DMS114 treated with DMSO at 0.1 percent for 48 hours (cell line): ENCODE results near the gene DTX2.
"Not testable (repeated sequence)": the region's sequence is repeated elsewhere in the genome, so short reads cannot be mapped to it uniquely, and the experiment has no call there.

ENCODE experiments used
- DNase-seq: peaks from one replicate; lab custom pipeline; 2025; ENCODE audit not compliant: unreplicated experiment; lab: John Stamatoyannopoulos, UW

DTX2 gene

DNA sequence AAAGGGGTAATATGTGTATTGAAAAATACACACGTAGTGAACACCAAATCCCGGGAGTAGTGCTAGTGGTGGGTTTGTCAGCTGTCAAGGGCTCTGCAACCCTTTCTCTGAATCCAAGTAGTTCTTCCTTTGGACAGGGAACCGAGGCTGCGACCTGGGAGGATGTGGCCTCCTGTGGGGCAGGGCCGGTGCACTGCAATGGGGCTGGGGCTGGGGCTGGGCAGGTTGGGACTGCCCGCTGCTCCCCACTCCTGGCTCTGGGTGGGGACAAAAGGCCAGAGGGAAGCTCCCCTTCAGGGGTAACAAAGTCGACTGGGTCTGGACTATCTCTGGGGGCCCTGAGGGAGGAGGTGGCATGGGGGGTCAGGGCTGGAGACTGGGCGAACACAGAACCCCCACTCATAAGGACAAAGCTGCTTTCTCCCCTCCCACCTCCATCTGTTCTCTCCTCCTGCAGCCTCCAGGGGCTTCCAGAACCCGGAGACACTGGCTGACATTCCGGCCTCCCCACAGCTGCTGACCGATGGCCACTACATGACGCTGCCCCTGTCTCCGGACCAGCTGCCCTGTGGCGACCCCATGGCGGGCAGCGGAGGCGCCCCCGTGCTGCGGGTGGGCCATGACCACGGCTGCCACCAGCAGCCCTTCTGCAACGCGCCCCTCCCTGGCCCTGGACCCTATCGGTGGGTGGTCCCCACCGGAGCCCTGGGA is 49.8 kb downstream of the DTX2 start:
- not testable (repeated sequence) for DNase-seq

DNA sequence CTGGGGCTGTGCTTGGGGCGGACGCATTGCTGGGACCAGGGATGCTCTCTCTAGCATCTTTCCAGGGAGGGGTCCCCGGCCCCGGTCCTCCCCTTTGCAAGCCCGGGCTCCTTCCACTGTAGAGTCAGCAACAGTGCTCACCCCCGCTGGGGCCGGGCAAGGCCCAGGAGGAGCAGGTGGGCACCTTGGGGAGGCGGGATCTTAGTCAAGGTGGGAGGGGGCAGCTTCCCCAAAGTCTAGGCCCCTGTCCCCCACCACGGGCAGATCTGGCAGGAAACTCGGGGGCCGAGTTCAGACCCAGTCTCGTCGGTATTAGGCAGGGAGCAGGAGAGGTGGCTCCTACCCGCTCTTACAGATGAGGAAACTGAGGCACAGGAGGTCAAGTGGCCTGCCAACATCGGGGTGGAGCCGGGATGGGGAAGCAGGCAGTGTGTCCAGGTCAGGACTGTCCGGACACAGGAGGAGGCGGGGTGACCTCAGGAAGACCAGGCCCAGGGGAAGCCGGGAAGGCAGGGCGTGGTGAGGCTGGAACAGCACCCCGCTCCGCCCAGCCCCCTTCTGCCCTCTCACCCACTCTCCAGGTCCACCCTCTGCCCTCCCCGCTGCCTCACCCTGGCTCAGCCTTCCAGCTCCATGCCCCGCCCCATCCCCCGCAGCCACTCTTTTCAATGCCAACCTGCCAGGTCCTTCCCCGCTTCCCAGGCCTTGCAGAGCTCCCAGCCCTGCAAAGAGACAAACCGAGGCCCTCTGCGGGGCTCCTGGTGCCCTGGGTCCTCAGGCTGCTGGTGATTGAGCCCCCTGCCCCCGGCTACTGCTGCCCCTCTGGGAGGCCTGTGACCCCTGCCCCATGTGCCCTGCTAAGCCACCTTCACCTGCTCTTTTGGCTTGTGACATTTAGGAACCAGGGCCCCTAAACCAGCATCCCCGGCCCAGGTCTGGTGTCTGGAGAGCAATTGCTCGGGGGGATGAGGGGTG is 50.7 kb downstream of the DTX2 start:
- not testable (repeated sequence) for DNase-seq

DNA sequence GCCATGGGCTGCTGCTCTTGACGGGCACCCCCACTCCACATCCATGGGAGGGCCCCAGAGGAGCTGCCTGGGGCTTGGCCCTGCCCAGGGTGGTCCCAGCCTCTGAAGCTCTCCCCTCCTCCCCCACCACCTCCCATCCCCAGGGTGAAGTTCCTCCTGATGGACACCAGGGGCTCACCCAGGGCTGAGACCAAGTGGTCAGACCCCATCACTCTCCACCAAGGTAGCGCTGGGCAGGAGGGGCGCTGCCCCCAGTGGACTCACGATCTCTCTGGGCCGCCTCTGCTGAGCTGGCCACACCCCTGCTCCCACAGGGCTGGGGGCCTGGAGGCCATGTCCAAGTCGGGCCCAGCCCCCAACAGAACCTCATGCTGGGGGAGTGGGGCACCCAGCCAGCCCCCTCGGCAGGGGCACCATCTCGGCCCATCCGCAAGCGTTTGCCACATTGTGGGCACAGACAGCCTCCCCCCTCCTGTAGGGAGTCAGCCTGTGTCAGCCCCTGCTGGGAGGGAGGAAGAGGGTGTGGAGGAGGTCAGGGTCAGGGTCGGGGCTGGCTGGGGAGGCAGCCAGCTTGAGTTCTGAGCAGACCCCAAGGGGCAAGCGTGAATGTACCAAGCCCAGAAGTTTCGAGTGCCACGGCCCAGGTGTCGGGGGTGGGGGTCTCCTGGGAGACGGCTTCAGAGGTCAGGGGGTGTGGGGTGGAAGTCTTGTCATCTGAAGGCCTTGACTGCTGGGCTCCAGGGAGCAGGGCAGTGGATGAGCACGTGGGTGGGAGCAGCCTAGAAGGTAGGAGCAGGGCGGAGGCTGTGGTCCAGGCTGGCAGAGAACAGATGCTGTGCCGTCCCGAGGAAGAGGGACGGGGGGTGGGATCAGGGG is 51.7 kb downstream of the DTX2 start:
- no peak for DNase-seq

DNA sequence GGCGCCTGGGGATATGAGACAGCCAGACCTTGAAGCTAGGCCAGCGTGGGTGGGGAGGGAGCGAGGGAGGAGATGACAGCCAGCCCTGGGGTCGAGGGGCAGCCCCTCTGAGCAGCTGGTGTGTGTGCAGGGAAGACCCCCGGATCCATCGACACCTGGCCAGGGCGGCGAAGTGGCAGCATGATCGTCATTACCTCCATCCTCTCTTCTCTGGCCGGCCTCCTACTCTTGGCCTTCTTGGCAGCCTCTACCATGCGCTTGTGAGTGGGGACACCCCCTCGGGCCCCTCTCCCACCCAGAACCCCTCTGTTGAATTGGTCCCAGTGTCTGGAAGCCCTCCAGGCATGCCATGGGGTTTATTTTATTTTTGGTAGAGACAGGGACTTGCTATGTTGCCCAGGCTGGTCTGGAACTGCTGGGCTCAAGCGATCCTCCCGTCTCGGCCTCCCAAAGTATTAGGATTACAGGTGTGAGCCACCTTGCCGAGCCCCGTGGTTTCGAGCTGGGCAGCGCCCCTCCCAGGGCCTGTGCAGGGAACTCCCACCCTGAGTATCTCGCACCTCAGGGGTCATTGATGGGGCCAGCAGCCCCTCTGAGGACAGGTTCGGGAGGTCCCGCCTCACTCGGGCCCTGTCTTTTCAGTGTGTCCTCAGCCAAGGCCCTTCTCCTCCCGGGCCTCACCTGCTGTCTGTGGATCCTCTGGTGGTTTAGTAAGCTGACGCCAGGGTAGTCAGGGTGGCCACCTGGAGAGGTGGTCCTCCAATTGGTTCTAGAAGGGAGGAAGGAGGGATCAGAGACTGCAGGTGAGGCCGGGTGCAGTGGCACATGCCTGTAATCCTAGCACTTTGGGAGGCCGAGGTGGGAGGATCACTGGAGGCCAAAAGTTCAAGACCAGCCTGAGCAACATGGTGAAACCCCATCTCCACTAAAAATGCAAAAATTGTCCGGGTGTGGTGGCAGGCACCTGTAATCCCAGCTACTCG is 52.6 kb downstream of the DTX2 start:
- DNase-seq = no peak

DNA sequence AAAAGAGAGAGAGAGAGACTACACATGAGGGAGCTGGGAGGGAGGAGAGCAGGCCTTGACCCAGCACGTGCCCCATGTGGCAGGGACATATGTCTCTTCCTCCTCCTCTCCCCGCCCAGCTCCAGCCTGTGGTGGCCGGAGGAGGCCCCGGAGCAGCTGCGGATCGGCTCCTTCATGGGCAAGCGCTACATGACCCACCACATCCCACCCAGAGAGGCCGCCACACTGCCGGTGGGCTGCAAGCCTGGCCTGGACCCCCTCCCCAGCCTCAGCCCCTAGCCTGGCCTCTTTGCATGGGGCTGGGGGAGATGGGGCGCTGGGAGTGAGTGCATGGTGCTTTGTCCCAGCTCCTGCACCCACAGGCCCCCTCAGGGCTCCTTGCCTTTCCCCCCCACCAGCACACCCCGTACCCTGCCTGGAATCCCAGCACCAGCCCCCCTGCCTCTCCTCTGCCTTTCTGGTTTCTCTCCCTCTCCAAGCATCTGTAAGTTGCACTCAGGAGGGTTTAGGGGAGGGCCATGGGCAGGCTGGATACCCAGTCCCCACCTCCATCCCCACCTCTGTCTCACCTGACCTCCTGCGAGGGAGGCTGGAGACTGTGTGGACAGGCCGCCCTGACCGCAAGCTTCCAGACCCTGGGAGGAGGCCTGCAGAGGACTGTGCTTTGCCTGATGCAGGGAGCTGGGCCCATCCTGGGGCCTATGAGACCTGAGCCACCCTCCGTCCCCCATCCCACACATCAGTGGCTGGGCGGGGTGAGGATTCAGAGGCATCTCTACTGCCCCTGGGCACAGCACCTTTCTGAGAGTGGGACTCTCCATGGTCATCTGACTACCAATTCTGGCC is 53.6 kb downstream of the DTX2 start:
- no peak for DNase-seq

DNA sequence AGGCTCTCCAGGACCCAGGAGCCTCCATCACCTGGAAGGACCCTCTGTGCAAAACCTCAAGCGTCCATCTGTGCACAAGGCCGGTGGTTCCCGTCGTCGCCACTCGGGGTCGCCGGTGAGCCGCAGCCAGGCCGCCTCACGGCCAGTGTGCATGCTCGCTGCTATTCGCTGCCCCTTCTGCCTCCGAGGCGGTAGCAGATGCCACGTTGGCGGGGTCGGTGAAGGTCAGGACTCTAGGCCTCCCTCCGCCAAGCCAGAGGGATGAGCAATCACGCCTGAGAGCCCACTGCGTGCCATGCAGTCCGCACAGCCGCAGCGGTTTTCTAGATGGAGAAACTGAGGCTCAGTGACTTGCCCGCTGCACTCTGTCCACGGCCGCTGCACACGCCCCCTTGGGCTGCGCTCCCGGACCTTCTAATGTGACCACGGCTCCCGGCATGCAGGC is 54.5 kb downstream of the DTX2 start:
- DNase-seq = no peak

DNA sequence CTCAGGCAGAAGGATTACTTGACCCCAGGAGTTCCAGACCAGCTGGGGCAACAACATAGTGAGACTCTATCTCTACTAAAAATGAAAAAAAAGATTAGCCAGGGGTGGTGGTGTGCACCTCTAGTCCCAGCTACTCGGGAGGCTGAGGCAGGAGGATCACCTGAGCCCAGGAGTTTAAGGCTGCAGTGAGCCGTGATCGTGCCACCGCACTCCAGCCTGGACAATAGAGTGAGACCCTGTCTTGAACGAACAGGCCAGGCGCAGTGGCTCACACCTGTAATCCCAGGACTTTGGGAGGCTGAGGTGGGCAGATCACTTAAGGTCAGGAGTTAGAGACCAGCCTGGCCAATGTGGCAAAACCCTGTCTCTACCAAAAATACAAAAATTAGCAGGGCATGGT is 55.4 kb downstream of the DTX2 start:
- DNase-seq = not testable (repeated sequence)

DNA sequence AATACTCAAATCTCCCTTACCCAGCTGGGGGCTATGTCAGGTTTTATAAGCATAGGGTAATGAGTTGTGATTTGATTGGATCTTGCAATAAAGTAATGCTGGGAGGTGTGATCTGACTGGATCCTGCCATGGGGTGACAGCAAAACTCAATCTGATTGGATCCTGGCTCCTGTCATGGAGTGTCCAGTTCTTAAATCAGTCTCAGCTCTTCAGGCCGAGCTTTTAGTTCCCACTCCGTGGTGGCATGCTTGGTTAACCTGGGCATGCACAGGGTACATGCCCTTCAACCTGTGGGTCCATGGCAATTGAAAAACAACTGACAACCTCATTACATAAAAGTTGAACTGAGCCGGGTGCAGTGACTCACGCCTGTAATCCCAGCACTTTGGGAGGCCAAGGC is 64.7 kb downstream of the DTX2 start:
- DNase-seq = not testable (repeated sequence)

DNA sequence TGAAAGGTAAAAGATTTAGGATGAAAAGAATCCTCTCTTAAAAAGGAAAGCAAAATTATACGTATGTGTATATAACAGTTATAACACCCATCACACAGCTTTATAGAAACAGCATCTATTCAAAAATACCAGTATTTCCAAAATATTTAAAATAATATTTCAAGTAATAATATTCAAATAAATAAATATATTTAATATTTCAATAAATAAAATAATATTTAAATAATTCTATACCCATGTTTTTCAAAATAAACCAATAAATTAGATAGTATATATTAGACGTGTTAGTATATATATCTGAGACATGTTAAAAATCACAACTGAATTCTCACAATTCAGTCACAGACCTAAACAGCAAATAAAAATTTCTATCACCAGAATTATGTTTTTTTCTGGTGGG is 70.1 kb downstream of the DTX2 start:
- DNase-seq = not testable (repeated sequence)

DNA sequence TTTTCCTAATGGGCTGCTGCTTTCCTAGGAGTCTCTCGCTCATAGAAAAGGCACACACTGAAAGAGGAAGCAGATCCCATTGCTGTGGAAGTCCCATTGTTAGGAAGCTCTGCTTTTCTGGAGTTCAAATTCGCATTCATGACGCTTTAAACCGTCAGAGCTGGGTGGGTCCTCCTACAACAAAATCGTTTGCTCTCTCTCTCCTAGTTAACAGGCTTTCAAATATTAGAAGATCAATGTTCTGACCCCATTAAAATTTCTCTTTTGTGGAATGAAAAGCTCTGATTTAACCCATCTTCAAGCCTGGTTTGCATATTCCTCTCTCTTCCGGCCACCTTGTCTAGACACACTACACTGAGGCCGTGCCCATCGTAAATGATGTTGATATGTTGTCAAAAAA is 81.7 kb downstream of the DTX2 start, which contains the start of gene SPDYE16:
TSS of gene SPDYE16 (minus strand) at position 101 of the 400 bp plus-strand sequence. CDS start 1,838 bp downstream, outside the sequence.
- not testable (repeated sequence) for DNase-seq

DNA sequence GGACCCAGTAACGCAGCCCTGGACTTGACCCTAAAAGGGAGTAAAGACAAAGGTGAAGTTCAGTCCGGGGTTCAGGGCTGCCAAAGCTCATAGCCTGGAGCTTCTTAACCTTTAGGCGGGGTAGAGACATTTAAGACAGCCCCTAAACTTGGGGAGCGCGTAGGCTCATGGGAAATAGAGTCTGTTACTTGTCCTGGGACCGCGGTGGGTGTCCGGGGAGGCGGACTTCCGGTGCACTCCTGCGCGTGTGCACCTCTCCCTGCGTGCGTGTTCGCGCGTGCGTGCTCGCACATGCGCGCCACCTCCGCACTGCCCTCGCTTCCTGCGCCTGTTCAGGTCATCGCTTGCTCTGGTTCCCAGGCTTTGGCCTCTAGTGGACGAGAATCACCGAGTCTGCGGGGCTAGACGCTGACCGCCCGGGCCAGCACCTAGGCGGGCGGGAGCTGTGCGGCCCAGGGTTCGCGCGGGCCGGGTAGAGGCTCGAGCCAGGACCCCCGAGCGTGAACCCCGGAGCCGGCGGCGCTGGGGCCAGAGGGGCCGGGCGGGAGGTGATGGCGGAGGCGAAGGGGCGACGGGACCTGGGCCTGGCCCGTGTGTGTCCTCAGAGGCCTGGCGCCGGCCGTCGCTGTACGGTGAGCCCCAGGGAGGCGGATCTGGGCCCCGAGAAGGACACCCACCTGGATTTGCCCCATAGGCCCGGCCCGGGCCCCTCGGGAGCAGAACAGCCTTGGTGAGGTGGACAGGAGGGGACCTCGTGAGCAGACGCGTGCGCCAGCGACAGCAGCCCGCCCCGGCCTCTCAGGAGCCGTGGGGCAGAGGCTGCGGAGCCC is 87.7 kb downstream of the DTX2 start:
- DNase-seq = peak; percentile 61

DNA sequence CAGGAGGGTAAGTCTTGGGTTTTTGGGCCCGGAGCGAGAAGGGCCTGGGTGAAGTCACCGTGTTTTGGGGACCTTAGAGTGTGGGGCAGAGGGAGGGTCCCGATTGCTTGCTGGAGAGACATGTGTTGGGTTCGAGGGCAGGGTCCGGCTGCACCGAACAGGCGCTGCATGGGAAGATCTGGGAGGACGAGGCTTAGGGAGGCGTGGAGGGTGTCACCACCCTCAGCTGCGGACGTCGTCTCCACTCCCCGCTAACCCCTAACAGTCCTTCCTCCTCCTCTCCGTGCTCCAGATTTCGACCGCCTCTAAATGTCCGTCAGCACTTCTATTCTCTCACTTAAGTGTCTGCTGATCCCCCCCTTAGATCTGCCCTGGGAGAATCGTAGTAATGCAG is 88.3 kb downstream of the DTX2 start:
- DNase-seq = not testable (repeated sequence)

DNA sequence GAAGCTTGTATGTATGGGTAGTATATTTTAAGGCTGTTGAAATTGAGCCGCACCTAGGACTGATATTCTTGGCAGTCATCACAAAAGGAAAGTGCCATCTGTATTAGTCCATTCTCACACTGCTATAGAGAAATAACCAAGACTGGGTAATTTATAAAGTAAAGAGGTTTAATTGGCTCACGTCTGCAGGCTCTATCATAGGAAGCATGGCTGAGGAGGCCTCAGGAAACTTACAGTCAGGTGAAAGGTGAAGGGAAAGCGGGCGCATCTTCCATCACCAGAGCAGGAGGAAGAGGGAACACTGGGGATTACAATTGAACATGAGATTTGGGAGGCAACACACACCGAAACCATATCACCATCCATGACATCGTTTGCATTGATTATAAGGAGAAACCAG is 90.5 kb downstream of the DTX2 start:
- DNase-seq = not testable (repeated sequence)
